A549 (cell line): ENCODE data around the gene DSCAM. TPM values are rescaled to one million over a fixed set of nuclear protein-coding genes. Genes with fewer than 3 reads are reported as not detected.

Experiments used
- ATAC-seq, 2 experiments: fragments of 200-7000 bp in 1 of 2; fragments of >200 bp in 1 of 2; cut with Nextera tagmentation in 1 of 2; cut with Tn5 transposase in 1 of 2; 3 replicates each; pipeline versions ENCODE4 v1.8.0 to v1.9.1; 2018 to 2020; ENCODE audit warnings: mild to moderate bottlenecking in 1 of 2, moderate library complexity in 1 of 2
- CTCF ChIA-PET: fragments of 300-600 bp; sonication (Branson Sonifier 250); formaldehyde crosslinking; extraction: SDS; loops from one replicate; lab custom pipeline; 2021; ENCODE audit warnings: antibody characterized with exemption, inconsistent platforms; lab: Yijun Ruan, JAX
- POLR2A ChIA-PET: fragments of 350-600 bp; formaldehyde crosslinking; extraction: SDS; loops from one replicate; lab custom pipeline; 2021; ENCODE audit warnings: antibody characterized with exemption, inconsistent platforms; lab: Yijun Ruan, JAX
- DNase-seq, 2 experiments: peaks; one replicate each; pipeline versions ENCODE4 v3.0.0 to v3.0.0-alpha.2; 2011 to 2016; ENCODE audit warnings: low read depth in 1 of 2, low spot score in 1 of 2
- FAIRE-seq: peaks from 2 replicates; lab custom pipeline; 2011; peaks lifted over from hg19 to GRCh38; lab: Jason Lieb, UNC
- H3K27ac ChIP-seq, 2 experiments: fragments of >200 bp; sonication (Bioruptor Twin); formaldehyde crosslinking; 3 replicates each; pipeline ENCODE4 v1.5.1; 2016 to 2017
- H3K4me1 ChIP-seq: fragments of >200 bp; sonication (Bioruptor Twin); formaldehyde crosslinking; 3 replicates; pipeline ENCODE4 v1.6.1; 2016
- H3K4me2 ChIP-seq: fragments of >200 bp; sonication (Bioruptor Twin); formaldehyde crosslinking; 3 replicates; pipeline ENCODE4 v1.6.1; 2016
- H3K4me3 ChIP-seq: fragments of >200 bp; sonication (Bioruptor Twin); formaldehyde crosslinking; 3 replicates; pipeline ENCODE4 v1.5.1; 2016
- H3K9me3 ChIP-seq: fragments of >200 bp; sonication (Bioruptor Twin); formaldehyde crosslinking; 3 replicates; pipeline ENCODE4 v1.6.1; 2016
- BHLHE40 ChIP-seq: IDR thresholded peaks from 2 replicates; pipeline ENCODE4 v1.6.1; 2012; ENCODE audit warnings: low read depth, low read length, inconsistent platforms
- CBX2 ChIP-seq: fragments of 200-600 bp; sonication (generic); IDR thresholded peaks from 2 replicates; pipeline ENCODE4 v1.6.1; 2016; ENCODE audit warnings: low read depth, mild to moderate bottlenecking, borderline replicate concordance
- CBX8 ChIP-seq: fragments of 200-600 bp; sonication (generic); IDR thresholded peaks from 2 replicates; pipeline ENCODE4 v1.6.1; 2016
- EHF ChIP-seq: fragments of 250-450 bp; sonication (Bioruptor Pico); IDR thresholded peaks from 2 replicates; pipeline ENCODE4 v1.5.0; 2020; ENCODE audit warnings: mild to moderate bottlenecking
- ESRRA ChIP-seq: fragments of 150-350 bp; IDR thresholded peaks from 2 replicates; pipeline ENCODE4 v1.6.1; 2014; ENCODE audit warnings: mild to moderate bottlenecking, low read length, borderline replicate concordance
- FOSB ChIP-seq: fragments of 250-450 bp; sonication (Bioruptor Pico); IDR thresholded peaks from 2 replicates; pipeline ENCODE4 v1.5.0; 2020; ENCODE audit warnings: mild to moderate bottlenecking, moderate library complexity
- FOXS1 ChIP-seq: fragments of 250-450 bp; sonication (Bioruptor Pico); IDR thresholded peaks from 2 replicates; pipeline ENCODE4 v1.5.0; 2020; ENCODE audit warnings: mild to moderate bottlenecking, moderate library complexity
- HOXB13 ChIP-seq: fragments of 250-450 bp; sonication (Bioruptor Pico); IDR thresholded peaks from 2 replicates; pipeline ENCODE4 v1.5.0; 2020; ENCODE audit warnings: low read depth, mild to moderate bottlenecking, moderate library complexity
- JUN ChIP-seq, 2 experiments: fragments of >200 bp; sonication (Bioruptor Twin); formaldehyde crosslinking; IDR thresholded peaks; 2 replicates in 1 of 2; 3 replicates in 1 of 2; pipeline ENCODE4 v1.6.1; 2016 to 2017
- MAZ ChIP-seq: fragments of 150-350 bp; IDR thresholded peaks from 2 replicates; pipeline ENCODE4 v1.6.1; 2014; ENCODE audit warnings: antibody characterized with exemption, low read depth, low read length, borderline replicate concordance
- MYC ChIP-seq: IDR thresholded peaks from 2 replicates; pipeline ENCODE4 v1.6.1; 2012; ENCODE audit warnings: mild to moderate bottlenecking, inconsistent platforms, low read length, improper control_type of control experiment, borderline replicate concordance
- NFE2L2 ChIP-seq: fragments of 150-350 bp; conservative IDR thresholded peaks from 2 replicates; pipeline ENCODE4 v1.6.1; 2014; ENCODE audit warnings: low read length
- POLR2AphosphoS2 ChIP-seq: conservative IDR thresholded peaks from 2 replicates; pipeline ENCODE4 v1.6.1; 2012; ENCODE audit warnings: low read length, improper control_type of control experiment, inconsistent platforms
- RAD21 ChIP-seq, 2 experiments: fragments of >200 bp in 1 of 2; sonication (Bioruptor Twin) in 1 of 2; formaldehyde crosslinking in 1 of 2; IDR thresholded peaks in 1 of 2; conservative IDR thresholded peaks in 1 of 2; 2 replicates in 1 of 2; 3 replicates in 1 of 2; pipeline ENCODE4 v1.6.1; 2012 to 2018; ENCODE audit warnings: inconsistent platforms in 1 of 2
- RARB ChIP-seq: fragments of 250-450 bp; sonication (Bioruptor Pico); IDR thresholded peaks from 2 replicates; pipeline ENCODE4 v1.8.0; 2021; ENCODE audit warnings: mild to moderate bottlenecking, moderate library complexity
- RFX5 ChIP-seq: fragments of 450-650 bp; IDR thresholded peaks from 2 replicates; pipeline ENCODE4 v1.7.1; 2014; ENCODE audit warnings: antibody characterized with exemption, mild to moderate bottlenecking, moderate library complexity
- SMC3 ChIP-seq: fragments of >200 bp; sonication (Bioruptor Twin); formaldehyde crosslinking; IDR thresholded peaks from 3 replicates; pipeline ENCODE4 v1.6.1; 2018; ENCODE audit warnings: inconsistent platforms
- TP53 ChIP-seq: fragments of 250-450 bp; sonication (Bioruptor Pico); IDR thresholded peaks from 2 replicates; pipeline ENCODE4 v1.5.0; 2021; ENCODE audit warnings: mild to moderate bottlenecking, moderate library complexity
- ZC3H11A ChIP-seq: fragments of 450-650 bp; IDR thresholded peaks from 2 replicates; pipeline ENCODE4 v1.6.1; 2014; ENCODE audit warnings: antibody characterized with exemption, mild to moderate bottlenecking
- ZNF302 ChIP-seq: fragments of 250-450 bp; sonication (Bioruptor Pico); IDR thresholded peaks from 2 replicates; pipeline ENCODE4 v1.9.0; 2021; ENCODE audit warnings: inconsistent platforms, mild to moderate bottlenecking, moderate library complexity
- WGBS: methylation state at CpG from one replicate; pipeline ENCODE4 v1.1.6; 2017; ENCODE audit errors: missing lambda C conversion rate; 5-methylcytosine and 5-hydroxymethylcytosine counted together
- polyA plus RNA-seq, 4 experiments: library from polyadenylated mRNA; depleted of rRNA in 3 of 4; stranded (reverse); fragments of >200 nt; fragmentation: RNase III in 1 of 4; extraction: RNeasy Plus Mini Kit Qiagen cat#74134 plus additional on column Dnase treatment in 1 of 4; gene quantifications; 2 replicates in 3 of 4; 3 replicates in 1 of 4; pipeline ENCODE4 v1.2.3, GENCODE V29; 2011 to 2017
- TF ChIP-seq, protein P1 (sequence below): fragments of >200 bp; sonication (Bioruptor Twin); formaldehyde crosslinking; IDR thresholded peaks from 3 replicates; pipeline ENCODE4 v1.5.1; 2016
- TF ChIP-seq, protein P2 (sequence below): IDR thresholded peaks from 2 replicates; pipeline ENCODE4 v1.6.1; 2012
- TF ChIP-seq, protein P3 (sequence below): IDR thresholded peaks from 2 replicates; pipeline ENCODE4 v1.6.1; 2012; ENCODE audit warnings: low read depth, borderline replicate concordance
- TF ChIP-seq, protein P4 (sequence below): fragments of >200 bp; sonication (Bioruptor Twin); formaldehyde crosslinking; IDR thresholded peaks from 2 replicates; pipeline ENCODE4 v1.6.1; 2016
- TF ChIP-seq, protein P5 (sequence below): fragments of >200 bp; sonication (Bioruptor Twin); formaldehyde crosslinking; IDR thresholded peaks from 3 replicates; pipeline ENCODE4 v1.6.1; 2016
- TF ChIP-seq, protein P6 (sequence below): fragments of 250-450 bp; sonication (Bioruptor Pico); IDR thresholded peaks from 2 replicates; pipeline ENCODE4 v1.5.0; 2020; ENCODE audit warnings: low read depth, mild to moderate bottlenecking, moderate library complexity

DSCAM gene
- polyA plus RNA-seq, 2 of the 4 experiments (the other 2 are of a cell fraction): not detected

DNA sequence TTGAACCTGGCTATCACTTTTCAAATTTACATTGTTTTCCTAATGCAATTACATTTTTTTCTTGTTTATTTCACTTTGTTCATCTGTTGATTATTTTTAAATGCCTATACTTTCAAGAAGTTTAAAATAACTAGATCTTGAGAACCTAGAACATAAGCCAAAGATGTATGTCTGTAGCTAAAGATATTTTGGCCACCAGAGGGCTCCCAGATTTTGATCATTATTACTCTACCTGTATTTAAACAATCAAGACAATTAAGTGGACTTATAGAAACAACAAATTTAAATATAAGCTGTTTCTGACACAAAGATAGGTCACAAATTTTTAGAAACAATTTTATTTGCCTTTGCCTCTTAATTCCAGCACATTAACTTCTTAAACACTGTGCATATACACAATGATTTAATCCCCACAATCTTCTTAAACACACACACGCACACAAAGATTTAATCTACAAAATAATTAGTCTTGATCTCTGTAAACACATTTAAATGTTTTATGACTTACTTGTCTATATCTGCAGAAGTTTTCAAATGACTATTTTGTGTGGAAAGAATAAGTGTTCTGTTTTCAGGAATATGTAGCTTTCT, 380.0 kb downstream of the DSCAM start:
- FAIRE-seq (no peak), DNase-seq (peak in 1 of 2 experiments; percentile 9), ATAC-seq (no peak)
- 77% methylated on average over 1 of the region's 1 CpG for WGBS
- Histone ChIP-seq H3K4me2 (no peak overlapping the region), H3K9me3 (no peaks in the 10 kb centered on the region), H3K4me3 (no peak overlapping the region), H3K4me1 (no peaks in the 10 kb centered on the region), H3K27ac (no peak overlapping the region)
- TF ChIP-seq SMC3 (peak; percentile 64), RAD21 (conservative IDR thresholded peaks at IDR 0.05 in 1 of 2, IDR thresholded peaks at IDR 0.05 in 1 of 2) (peak; percentile 32 to 53; a peak in 4 of 5 replicates), ZNF302 (CRISPR knock-in tag) (no peak)
- TF ChIP-seq, protein P1, sequence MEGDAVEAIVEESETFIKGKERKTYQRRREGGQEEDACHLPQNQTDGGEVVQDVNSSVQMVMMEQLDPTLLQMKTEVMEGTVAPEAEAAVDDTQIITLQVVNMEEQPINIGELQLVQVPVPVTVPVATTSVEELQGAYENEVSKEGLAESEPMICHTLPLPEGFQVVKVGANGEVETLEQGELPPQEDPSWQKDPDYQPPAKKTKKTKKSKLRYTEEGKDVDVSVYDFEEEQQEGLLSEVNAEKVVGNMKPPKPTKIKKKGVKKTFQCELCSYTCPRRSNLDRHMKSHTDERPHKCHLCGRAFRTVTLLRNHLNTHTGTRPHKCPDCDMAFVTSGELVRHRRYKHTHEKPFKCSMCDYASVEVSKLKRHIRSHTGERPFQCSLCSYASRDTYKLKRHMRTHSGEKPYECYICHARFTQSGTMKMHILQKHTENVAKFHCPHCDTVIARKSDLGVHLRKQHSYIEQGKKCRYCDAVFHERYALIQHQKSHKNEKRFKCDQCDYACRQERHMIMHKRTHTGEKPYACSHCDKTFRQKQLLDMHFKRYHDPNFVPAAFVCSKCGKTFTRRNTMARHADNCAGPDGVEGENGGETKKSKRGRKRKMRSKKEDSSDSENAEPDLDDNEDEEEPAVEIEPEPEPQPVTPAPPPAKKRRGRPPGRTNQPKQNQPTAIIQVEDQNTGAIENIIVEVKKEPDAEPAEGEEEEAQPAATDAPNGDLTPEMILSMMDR: peak; percentile 50
- CTCF ChIA-PET: interaction anchor here (0.7 to 2.9 kb wide), 15 partner anchors 10 to 602 kb away, joined by 3 to 13 read pairs (median 4); no protein-coding TSS in a partner anchor
- POLR2A ChIA-PET: no interaction called here

DNA sequence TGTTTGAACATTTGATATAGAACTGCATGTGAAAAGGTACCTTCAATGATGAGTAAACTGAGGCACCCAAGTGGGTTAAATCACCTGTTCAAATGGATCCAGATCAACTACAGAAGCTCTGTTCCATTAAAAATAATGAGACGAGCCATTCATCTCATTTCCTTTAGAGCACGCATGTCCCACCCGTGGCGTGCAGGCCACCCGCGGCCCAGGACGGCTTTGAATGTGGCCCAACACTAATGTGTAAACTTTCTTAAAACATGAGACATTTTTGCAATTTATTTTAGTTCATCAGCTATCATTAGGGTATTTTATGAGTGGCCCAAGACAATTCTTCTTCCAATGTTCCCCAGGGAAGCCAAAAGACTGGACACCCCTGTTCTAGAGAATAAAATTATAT, 381.6 kb downstream of the DSCAM start:
- TF ChIP-seq POLR2AphosphoS2 (no peak), RAD21 (conservative IDR thresholded peaks at IDR 0.05 in 1 of 2, IDR thresholded peaks at IDR 0.05 in 1 of 2) (no peak), FOXS1 (CRISPR knock-in tag) (no peak), RARB (CRISPR knock-in tag) (no peak), FOSB (CRISPR knock-in tag) (no peak), EHF (CRISPR knock-in tag) (no peak), BHLHE40 (no peak)
- FAIRE-seq (no peak), ATAC-seq (no peak), DNase-seq (no peak)
- no peak overlapping the region for H3K4me3 ChIP-seq
- H3K27ac ChIP-seq: no peak overlapping the region
- no peak overlapping the region for H3K4me2 ChIP-seq
- POLR2A ChIA-PET: no interaction called here
- CTCF ChIA-PET: interaction anchor here (1.2 to 2.9 kb wide), 4 partner anchors 39 to 497 kb away, joined by 4 to 13 read pairs (median 4); no protein-coding TSS in a partner anchor
- 56% methylated on average over 7 of the region's 7 CpGs for WGBS
- no peaks in the 10 kb centered on the region for H3K4me1 ChIP-seq
- H3K9me3 ChIP-seq: no peaks in the 10 kb centered on the region

DNA sequence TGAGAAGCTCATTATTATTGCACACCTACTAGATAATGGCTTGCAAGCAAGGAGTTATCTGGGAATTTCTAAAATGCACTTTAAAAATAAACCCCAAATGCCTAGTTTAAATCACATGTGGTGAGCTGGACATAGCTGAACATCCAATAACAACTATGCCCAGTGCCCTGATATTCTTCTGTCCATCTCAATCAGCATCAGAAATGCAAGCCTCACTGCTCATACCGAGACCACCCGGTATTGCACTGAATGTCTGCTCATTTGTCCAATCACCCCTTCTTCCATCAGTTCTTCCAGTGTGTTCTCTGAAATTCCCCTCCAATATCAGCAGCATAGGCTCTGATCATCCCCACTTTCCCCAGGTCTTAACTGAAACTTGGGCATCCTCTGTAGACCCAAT, 383.8 kb downstream of the DSCAM start:
- Histone ChIP-seq H3K27ac (no peak overlapping the region), H3K4me2 (no peak overlapping the region)
- CTCF ChIA-PET: interaction anchor here (0.6 kb wide), 1 partner anchor 475 kb away, joined by 3 read pairs; no protein-coding TSS in a partner anchor
- WGBS: 0% methylated on average over 2 of the region's 2 CpGs
- TF ChIP-seq CBX8 (no peak), MYC (no peak), MAZ (no peak), FOXS1 (CRISPR knock-in tag) (no peak), CBX2 (no peak)
- TF ChIP-seq, all 56 proteins: peak for 0
- DNase-seq: no peak
- H3K9me3 ChIP-seq: no peaks in the 10 kb centered on the region
- POLR2A ChIA-PET: no interaction called here
- FAIRE-seq: no peak
- no peak for ATAC-seq
- H3K4me1 ChIP-seq: no peaks in the 10 kb centered on the region
- H3K4me3 ChIP-seq: no peak overlapping the region

DNA sequence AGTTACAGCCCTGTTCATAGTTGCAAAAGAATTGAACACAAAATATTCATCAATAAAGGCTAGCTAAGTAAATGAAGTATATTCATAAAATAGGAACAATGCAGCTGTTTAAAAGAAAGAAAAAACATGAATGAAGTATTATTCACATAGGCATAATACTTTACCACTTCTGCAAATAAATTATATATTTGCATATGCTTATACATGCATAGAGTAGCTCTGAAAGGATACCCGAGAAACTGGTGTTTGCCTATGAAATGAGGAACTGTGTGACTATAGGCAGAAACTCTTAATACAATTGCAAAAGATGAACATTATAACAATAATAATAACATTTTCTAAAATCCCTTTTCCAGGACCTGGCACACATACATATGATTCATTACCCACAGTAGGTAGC, 385.9 kb downstream of the DSCAM start:
- CTCF ChIA-PET: no interaction called here
- ATAC-seq: no peak
- Histone ChIP-seq H3K4me3 (no peak overlapping the region), H3K9me3 (no peaks in the 10 kb centered on the region), H3K4me2 (no peak overlapping the region), H3K4me1 (no peaks in the 10 kb centered on the region), H3K27ac (no peak overlapping the region)
- 0% methylated on average over 1 of the region's 1 CpG for WGBS
- FAIRE-seq: no peak
- no peak for DNase-seq
- POLR2A ChIA-PET: no interaction called here
- no peak for TF ChIP-seq JUN (IDR thresholded peaks at IDR 0.05)
- TF ChIP-seq ESRRA: no peak
- TF ChIP-seq, protein P2, sequence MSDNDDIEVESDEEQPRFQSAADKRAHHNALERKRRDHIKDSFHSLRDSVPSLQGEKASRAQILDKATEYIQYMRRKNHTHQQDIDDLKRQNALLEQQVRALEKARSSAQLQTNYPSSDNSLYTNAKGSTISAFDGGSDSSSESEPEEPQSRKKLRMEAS: no peak
- no peak for TF ChIP-seq RFX5
- no peak for TF ChIP-seq NFE2L2
- no peak for TF ChIP-seq POLR2AphosphoS2
- TF ChIP-seq, protein P3, sequence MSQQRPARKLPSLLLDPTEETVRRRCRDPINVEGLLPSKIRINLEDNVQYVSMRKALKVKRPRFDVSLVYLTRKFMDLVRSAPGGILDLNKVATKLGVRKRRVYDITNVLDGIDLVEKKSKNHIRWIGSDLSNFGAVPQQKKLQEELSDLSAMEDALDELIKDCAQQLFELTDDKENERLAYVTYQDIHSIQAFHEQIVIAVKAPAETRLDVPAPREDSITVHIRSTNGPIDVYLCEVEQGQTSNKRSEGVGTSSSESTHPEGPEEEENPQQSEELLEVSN: no peak
- no peak for TF ChIP-seq HOXB13
- no peak for TF ChIP-seq TP53 (CRISPR knock-in tag)
- TF ChIP-seq, protein P4, sequence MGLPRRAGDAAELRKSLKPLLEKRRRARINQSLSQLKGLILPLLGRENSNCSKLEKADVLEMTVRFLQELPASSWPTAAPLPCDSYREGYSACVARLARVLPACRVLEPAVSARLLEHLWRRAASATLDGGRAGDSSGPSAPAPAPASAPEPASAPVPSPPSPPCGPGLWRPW: no peak
- TF ChIP-seq CBX2: no peak
- no peak for TF ChIP-seq ZC3H11A
- TF ChIP-seq, protein P5, sequence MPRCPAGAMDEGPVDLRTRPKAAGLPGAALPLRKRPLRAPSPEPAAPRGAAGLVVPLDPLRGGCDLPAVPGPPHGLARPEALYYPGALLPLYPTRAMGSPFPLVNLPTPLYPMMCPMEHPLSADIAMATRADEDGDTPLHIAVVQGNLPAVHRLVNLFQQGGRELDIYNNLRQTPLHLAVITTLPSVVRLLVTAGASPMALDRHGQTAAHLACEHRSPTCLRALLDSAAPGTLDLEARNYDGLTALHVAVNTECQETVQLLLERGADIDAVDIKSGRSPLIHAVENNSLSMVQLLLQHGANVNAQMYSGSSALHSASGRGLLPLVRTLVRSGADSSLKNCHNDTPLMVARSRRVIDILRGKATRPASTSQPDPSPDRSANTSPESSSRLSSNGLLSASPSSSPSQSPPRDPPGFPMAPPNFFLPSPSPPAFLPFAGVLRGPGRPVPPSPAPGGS: no peak
- TF ChIP-seq, protein P6, sequence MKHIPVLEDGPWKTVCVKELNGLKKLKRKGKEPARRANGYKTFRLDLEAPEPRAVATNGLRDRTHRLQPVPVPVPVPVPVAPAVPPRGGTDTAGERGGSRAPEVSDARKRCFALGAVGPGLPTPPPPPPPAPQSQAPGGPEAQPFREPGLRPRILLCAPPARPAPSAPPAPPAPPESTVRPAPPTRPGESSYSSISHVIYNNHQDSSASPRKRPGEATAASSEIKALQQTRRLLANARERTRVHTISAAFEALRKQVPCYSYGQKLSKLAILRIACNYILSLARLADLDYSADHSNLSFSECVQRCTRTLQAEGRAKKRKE (CRISPR knock-in tag): no peak
- TF ChIP-seq MAZ: no peak
